Lower lobe of right lung (tissue), 2 donors: ENCODE results near the gene SPINDOC. TPM values are rescaled to one million over a fixed set of nuclear protein-coding genes. Genes with fewer than 3 reads are reported as not detected.
A peak's percentile ranks its signal among the peaks of the same experiment; 100 is the strongest.
"Not testable (repeated sequence)": the region's sequence is repeated elsewhere in the genome, so short reads cannot be mapped to it uniquely, and the experiment has no call there.

Experiments used
- ATAC-seq, 2 donors: fragments of 200-7000 bp; cut with Tn5 transposase; one replicate each; pipeline ENCODE4 v1.9.1; 2020 to 2022; ENCODE audit warnings: mild to moderate bottlenecking in 2 of 2, moderate library complexity in 2 of 2
- DNase-seq: peaks from one replicate; pipeline ENCODE4 v3.0.0-alpha.2; 2020
- H3K27ac ChIP-seq: fragments of 200-600 bp; one replicate; pipeline ENCODE4 v1.8.0; 2022
- H3K27me3 ChIP-seq: fragments of 200-600 bp; one replicate; pipeline ENCODE4 v1.8.0; 2022; ENCODE audit warnings: low read depth
- H3K36me3 ChIP-seq: fragments of 200-600 bp; one replicate; pipeline ENCODE4 v1.8.0; 2022; ENCODE audit warnings: mild to moderate bottlenecking
- H3K4me1 ChIP-seq: fragments of 200-600 bp; one replicate; pipeline ENCODE4 v1.8.0; 2022
- H3K4me3 ChIP-seq: fragments of 200-600 bp; one replicate; pipeline ENCODE4 v1.8.0; 2022; ENCODE audit warnings: mild to moderate bottlenecking
- H3K9me3 ChIP-seq: fragments of 200-600 bp; one replicate; pipeline ENCODE4 v1.8.0; 2022
- intact Hi-C: fragments of 100-400 bp; cut with DNase I; formaldehyde crosslinking; loops from one replicate; pipeline ENCODE4 v1.11.0; 2022
- total RNA-seq: library from RNA; stranded (reverse); fragmentation: NEBNext Ultra II Directional; extraction: Animal tissue kit (Norgen Biotek cat#: 25700); gene quantifications from one replicate; pipeline ENCODE4 v1.2.1, GENCODE V29; 2021
- TF ChIP-seq, protein P1 (sequence below): fragments of 200-600 bp; IDR thresholded peaks from one replicate; pipeline ENCODE4 v1.8.0; 2022; ENCODE audit warnings: antibody characterized with exemption, mild to moderate bottlenecking
- donor health status: DM: no; HTN: yes; CAD: no; lungs with severe emphysema.

Gene SPINDOC
- total RNA-seq, 1 donor from 2014 or later = 21.7 TPM

DNA sequence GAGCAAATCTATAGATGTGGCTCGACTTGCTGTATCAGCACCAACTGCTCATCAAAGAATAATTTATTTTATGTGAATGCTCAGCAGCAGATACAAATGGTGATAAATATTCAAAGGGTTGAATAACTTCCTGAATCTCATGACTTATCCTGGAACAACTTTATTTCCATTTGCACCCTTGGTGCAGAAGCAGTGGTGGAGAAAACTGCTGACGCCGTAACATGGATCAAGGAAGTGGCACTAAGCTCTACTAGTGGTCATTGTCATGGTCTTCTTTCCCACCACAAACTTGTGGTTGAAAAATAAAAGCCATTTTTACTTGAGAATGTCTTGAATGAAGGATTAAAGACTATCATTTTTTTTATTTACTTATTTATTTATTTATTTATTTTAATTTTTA is 40.2 kb downstream of the SPINDOC start:
- H3K4me1 ChIP-seq = peaks cover 34% of the 10 kb centered on the region
- DNase-seq = no peak
- TF ChIP-seq, protein P1, sequence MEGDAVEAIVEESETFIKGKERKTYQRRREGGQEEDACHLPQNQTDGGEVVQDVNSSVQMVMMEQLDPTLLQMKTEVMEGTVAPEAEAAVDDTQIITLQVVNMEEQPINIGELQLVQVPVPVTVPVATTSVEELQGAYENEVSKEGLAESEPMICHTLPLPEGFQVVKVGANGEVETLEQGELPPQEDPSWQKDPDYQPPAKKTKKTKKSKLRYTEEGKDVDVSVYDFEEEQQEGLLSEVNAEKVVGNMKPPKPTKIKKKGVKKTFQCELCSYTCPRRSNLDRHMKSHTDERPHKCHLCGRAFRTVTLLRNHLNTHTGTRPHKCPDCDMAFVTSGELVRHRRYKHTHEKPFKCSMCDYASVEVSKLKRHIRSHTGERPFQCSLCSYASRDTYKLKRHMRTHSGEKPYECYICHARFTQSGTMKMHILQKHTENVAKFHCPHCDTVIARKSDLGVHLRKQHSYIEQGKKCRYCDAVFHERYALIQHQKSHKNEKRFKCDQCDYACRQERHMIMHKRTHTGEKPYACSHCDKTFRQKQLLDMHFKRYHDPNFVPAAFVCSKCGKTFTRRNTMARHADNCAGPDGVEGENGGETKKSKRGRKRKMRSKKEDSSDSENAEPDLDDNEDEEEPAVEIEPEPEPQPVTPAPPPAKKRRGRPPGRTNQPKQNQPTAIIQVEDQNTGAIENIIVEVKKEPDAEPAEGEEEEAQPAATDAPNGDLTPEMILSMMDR = no peak
- H3K27me3 ChIP-seq = no peaks in the 10 kb centered on the region
- no peaks in the 10 kb centered on the region for H3K9me3 ChIP-seq
- ATAC-seq = no peak
- H3K4me3 ChIP-seq = no peak overlapping the region
- H3K36me3 ChIP-seq = no peaks in the 10 kb centered on the region
- H3K27ac ChIP-seq = no peak overlapping the region
- intact Hi-C loops = no loop called here

DNA sequence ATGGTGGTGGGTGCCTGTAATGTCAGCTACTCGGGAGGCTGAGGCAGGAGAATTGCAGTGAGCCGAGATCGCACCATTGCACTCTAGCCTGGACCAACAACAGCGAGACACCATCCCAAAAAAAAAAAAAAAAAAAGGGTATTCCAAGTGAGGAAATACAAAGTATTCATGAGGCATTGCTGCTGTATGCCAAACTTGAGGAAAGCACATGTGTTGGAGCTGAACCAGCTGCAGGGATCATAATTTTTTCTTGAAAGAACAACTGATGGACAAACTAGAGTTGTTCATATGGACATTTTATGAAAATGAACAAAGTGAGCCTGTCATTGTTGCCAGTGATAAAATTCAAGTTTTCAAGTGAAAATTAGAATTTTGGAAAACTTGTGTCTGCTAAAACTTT is 41.4 kb downstream of the SPINDOC start:
- Histone ChIP-seq H3K4me1 (peaks cover 45% of the 10 kb centered on the region), H3K27me3 (no peaks in the 10 kb centered on the region), H3K4me3 (no peak overlapping the region), H3K9me3 (no peaks in the 10 kb centered on the region), H3K36me3 (no peaks in the 10 kb centered on the region), H3K27ac (no peak overlapping the region)
- DNase-seq (no peak), ATAC-seq (no peak)
- intact Hi-C loops = no loop called here
- TF ChIP-seq, protein P1 = no peak

DNA sequence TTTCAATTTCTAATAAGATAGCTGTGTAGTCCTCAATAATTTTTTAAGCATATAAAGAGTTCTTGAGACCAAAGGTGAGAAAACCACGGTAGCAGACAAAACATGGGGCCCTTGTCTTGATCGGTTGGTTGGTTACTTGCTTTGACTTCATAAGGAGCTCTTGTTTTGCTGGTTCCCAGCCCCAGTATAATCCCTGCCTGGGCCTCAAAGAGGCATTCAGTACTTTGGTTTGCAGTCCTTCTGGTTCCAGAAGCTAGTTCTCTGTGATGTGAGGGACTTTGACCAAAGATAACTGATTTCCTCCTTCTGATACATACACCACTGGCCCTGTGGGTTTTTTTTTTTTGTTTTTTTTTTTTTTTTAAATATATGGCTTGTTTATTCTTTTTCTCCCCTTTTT is 42.7 kb downstream of the SPINDOC start:
- Histone ChIP-seq H3K27me3 (no peaks in the 10 kb centered on the region), H3K9me3 (no peaks in the 10 kb centered on the region), H3K36me3 (peaks cover 6% of the 10 kb centered on the region), H3K4me3 (no peak overlapping the region), H3K4me1 (peaks cover 38% of the 10 kb centered on the region), H3K27ac (no peak overlapping the region)
- intact Hi-C loops = no loop called here
- ATAC-seq (no peak), DNase-seq (no peak)
- TF ChIP-seq, protein P1 = no peak

DNA sequence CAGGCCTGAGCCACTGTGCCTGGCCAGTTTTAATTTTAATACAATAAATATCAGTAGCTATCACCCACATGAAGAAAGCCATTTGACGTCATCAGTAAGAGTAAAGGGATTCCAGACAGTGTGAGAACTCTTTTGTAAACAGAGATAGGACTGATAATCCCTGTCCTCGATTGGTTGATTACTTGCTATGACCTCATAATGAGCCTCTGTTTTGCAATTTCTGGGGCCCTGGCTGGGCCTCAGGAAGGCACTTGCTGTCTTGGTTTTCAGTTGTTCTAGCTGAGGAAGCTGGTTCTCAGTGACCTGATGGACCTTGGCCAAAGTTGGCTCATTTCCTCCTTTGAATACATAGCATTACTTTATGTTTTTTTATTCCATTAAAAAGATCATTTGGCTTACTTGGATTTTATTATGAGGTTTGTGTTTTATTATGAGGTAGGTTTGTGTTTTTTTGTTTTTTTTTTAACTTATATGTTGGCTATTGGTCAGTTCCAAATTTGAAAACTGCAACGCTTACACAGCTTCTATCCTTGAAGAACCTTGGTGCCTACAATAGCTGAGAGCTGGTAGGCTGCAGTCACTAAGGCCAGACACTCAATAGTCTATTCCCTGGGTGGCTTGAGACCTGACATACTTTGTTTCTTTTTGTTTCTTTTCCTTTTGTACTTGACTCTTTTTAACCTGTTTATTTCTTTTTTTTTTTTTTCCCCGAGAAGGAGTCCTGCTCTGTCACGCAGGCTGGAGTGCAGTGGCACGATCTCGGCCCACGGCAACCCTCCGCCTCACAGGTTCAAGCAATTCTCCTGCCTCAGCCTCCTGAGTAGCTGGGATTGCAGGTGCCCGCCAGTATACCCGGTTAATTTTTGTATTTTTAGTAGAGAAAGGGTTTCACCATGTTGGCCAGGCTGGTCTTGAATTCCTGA is 45.6 kb downstream of the SPINDOC start:
- Histone ChIP-seq H3K27me3 (no peaks in the 10 kb centered on the region), H3K27ac (peak overlapping the region; percentile 2), H3K36me3 (peaks cover 19% of the 10 kb centered on the region), H3K4me3 (no peak overlapping the region), H3K9me3 (no peaks in the 10 kb centered on the region), H3K4me1 (peaks cover 42% of the 10 kb centered on the region)
- no peak for DNase-seq
- ATAC-seq = peak; percentile 83 to 84
- intact Hi-C loops = no loop called here
- TF ChIP-seq, protein P1 = no peak

DNA sequence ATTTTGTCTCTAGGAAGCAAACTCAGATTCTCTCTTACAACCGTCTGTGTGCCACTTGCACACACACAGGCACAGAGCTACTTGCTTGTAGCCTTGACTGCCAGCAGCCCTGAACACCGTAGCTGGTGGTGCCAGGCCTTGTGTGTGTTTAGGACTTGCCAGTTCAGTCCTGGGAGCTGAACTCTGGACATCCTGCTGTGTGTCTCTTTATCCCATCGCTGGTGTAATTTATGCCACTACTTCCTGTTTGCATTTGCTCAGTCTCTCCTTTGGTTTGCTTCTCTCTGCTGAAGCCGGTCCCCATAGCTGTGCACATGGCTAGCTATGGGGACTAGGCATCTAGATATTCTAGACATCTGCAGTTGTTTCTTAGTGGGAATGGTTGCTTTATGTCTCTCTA is 49.7 kb downstream of the SPINDOC start:
- peaks cover 67% of the 10 kb centered on the region for H3K4me1 ChIP-seq
- DNase-seq (no peak), ATAC-seq (peak; percentile 27 to 43)
- no peaks in the 10 kb centered on the region for H3K27me3 ChIP-seq
- intact Hi-C loops = no loop called here
- peak overlapping the region; percentile 58 for H3K27ac ChIP-seq
- H3K36me3 ChIP-seq = peaks cover 23% of the 10 kb centered on the region
- H3K4me3 ChIP-seq = no peak overlapping the region
- TF ChIP-seq, protein P1 = no peak
- no peaks in the 10 kb centered on the region for H3K9me3 ChIP-seq

DNA sequence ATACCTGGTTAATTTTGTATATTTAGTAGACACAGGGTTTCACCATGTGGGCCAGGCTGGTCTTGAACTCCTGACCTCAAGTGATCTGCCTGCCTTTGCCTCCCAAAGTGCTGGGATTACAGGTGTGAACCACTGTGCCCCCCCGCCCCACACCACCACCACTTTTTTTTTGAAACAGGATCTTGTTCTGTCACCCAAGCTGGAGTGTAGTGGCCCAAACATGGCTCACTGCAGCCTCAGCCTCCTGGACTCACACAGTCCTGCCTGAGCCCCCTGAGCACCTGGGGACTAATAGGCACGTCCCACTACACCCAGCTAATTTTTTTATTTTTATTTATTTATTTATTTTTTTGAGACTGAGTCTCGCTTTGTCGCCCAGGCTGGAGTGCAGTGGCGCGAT is 50.4 kb downstream of the SPINDOC start:
- H3K27me3 ChIP-seq, DNase-seq, intact Hi-C loops, H3K27ac ChIP-seq, H3K9me3 ChIP-seq, H3K4me3 ChIP-seq, ATAC-seq: not testable (repeated sequence)
- peaks cover 67% of the 10 kb centered on the region for H3K4me1 ChIP-seq
- peaks cover 23% of the 10 kb centered on the region for H3K36me3 ChIP-seq
